HepG2 (cell line): ENCODE data around the gene TMEM151A. TPM values are rescaled to one million over a fixed set of nuclear protein-coding genes. Genes with fewer than 3 reads are reported as not detected.

Experiments
- ADNP ChIP-seq: sonication (generic); formaldehyde crosslinking; IDR thresholded peaks from 2 replicates; pipeline ENCODE4 v1.4.0; 2020; ENCODE audit warnings: missing genetic modification reagents
- ATF1 ChIP-seq: IDR thresholded peaks from 2 replicates; pipeline ENCODE4 v1.6.1; 2016; ENCODE audit warnings: mild to moderate bottlenecking, control low read depth
- ATF5 ChIP-seq: sonication (generic); formaldehyde crosslinking; IDR thresholded peaks from 2 replicates; pipeline ENCODE4 v1.4.0; 2020; ENCODE audit warnings: mild to moderate bottlenecking, low read depth, missing genetic modification reagents
- BRD4 ChIP-seq: sonication (generic); formaldehyde crosslinking; IDR thresholded peaks from 2 replicates; pipeline ENCODE4 v1.4.0; 2020; ENCODE audit warnings: missing genetic modification reagents
- ETV5 ChIP-seq: IDR thresholded peaks from 2 replicates; pipeline ENCODE4 v1.6.1; 2018; ENCODE audit warnings: missing biosample characterization, missing genetic modification reagents, inconsistent platforms, borderline replicate concordance
- GATAD1 ChIP-seq: IDR thresholded peaks from 2 replicates; pipeline ENCODE4 v1.6.1; 2016; ENCODE audit warnings: missing genetic modification reagents, missing compliant biosample characterization
- GFI1 ChIP-seq: sonication (generic); formaldehyde crosslinking; IDR thresholded peaks from 2 replicates; pipeline ENCODE4 v1.5.0; 2020; ENCODE audit warnings: missing genetic modification reagents, mild to moderate bottlenecking, borderline replicate concordance
- MED13 ChIP-seq: sonication (generic); formaldehyde crosslinking; IDR thresholded peaks from 2 replicates; pipeline ENCODE4 v1.5.0; 2020; ENCODE audit warnings: missing genetic modification reagents
- PHF8 ChIP-seq: sonication (generic); formaldehyde crosslinking; IDR thresholded peaks from 2 replicates; pipeline ENCODE4 v1.5.0; 2020; ENCODE audit warnings: missing genetic modification reagents
- PRMT3 ChIP-seq: sonication (generic); formaldehyde crosslinking; IDR thresholded peaks from 2 replicates; pipeline ENCODE4 v1.8.1; 2022; ENCODE audit warnings: low read depth, mild to moderate bottlenecking, moderate library complexity, missing genetic modification reagents, borderline replicate concordance
- PRPF4 ChIP-seq: fragments of 200-400 bp; formaldehyde crosslinking; IDR thresholded peaks from 2 replicates; pipeline ENCODE4 v1.6.1; 2016; ENCODE audit warnings: low read length, low read depth; ENCODE audit not compliant: poor library complexity, severe bottlenecking
- SP5 ChIP-seq: IDR thresholded peaks from 2 replicates; pipeline ENCODE4 v1.6.1; 2016; ENCODE audit warnings: low read depth, borderline replicate concordance
- STAT5B ChIP-seq: sonication (generic); formaldehyde crosslinking; IDR thresholded peaks from 2 replicates; pipeline ENCODE4 v1.4.0; 2020; ENCODE audit warnings: missing genetic modification reagents
- TFDP2 ChIP-seq: sonication (generic); formaldehyde crosslinking; IDR thresholded peaks from 2 replicates; pipeline ENCODE4 v1.4.0; 2020; ENCODE audit warnings: missing genetic modification reagents
- TRIM24 ChIP-seq: sonication (generic); formaldehyde crosslinking; IDR thresholded peaks from 2 replicates; pipeline ENCODE4 v1.8.0; 2022; ENCODE audit warnings: mild to moderate bottlenecking, missing genetic modification reagents
- ZNF10 ChIP-seq: sonication (generic); formaldehyde crosslinking; IDR thresholded peaks from 2 replicates; pipeline ENCODE4 v1.4.0; 2020; ENCODE audit warnings: mild to moderate bottlenecking, low read depth, missing genetic modification reagents, borderline replicate concordance
- ZNF335 ChIP-seq: sonication (generic); formaldehyde crosslinking; IDR thresholded peaks from 2 replicates; pipeline ENCODE4 v1.4.0; 2020; ENCODE audit warnings: missing genetic modification reagents
- ZNF382 ChIP-seq: sonication (generic); formaldehyde crosslinking; IDR thresholded peaks from 2 replicates; pipeline ENCODE4 v1.5.0; 2020; ENCODE audit warnings: missing genetic modification reagents, mild to moderate bottlenecking, borderline replicate concordance
- ZNF598 ChIP-seq: sonication (generic); formaldehyde crosslinking; IDR thresholded peaks from 2 replicates; pipeline ENCODE4 v1.5.1; 2020; ENCODE audit warnings: mild to moderate bottlenecking, missing genetic modification reagents, borderline replicate concordance
- ZNF775 ChIP-seq: sonication (generic); formaldehyde crosslinking; IDR thresholded peaks from 2 replicates; pipeline ENCODE4 v1.4.0; 2020; ENCODE audit warnings: missing genetic modification reagents, mild to moderate bottlenecking, moderate library complexity, borderline replicate concordance
- ZNF777 ChIP-seq: sonication (generic); formaldehyde crosslinking; IDR thresholded peaks from 2 replicates; pipeline ENCODE4 v1.4.0; 2020; ENCODE audit warnings: missing genetic modification reagents
- ZZZ3 ChIP-seq: sonication (generic); formaldehyde crosslinking; IDR thresholded peaks from 2 replicates; pipeline ENCODE4 v1.4.0; 2020; ENCODE audit warnings: missing genetic modification reagents, mild to moderate bottlenecking, borderline replicate concordance
- polyA plus RNA-seq, 8 experiments: library from polyadenylated mRNA; depleted of rRNA in 3 of 8; stranded (reverse) in 7 of 8; unstranded in 1 of 8; fragments of >200 nt; fragmentation: Illumina TruSeq in 4 of 8; extraction: Trizol in 4 of 8; gene quantifications; 2 replicates each; pipeline versions ENCODE4 v1.2.1 to v1.2.3, GENCODE V29; 2011 to 2016; ENCODE audit warnings: low read depth in 4 of 8, missing spikeins in 1 of 8, mixed read lengths in 1 of 8; ENCODE audit not compliant: insufficient read depth in 1 of 8
- total RNA-seq, 5 experiments: library from RNA; depleted of rRNA; stranded (reverse); fragments of >200 nt; fragmentation: Illumina TruSeq; extraction: Trizol; gene quantifications; 2 replicates each; pipeline ENCODE4 v1.2.3, GENCODE V29; 2016; ENCODE audit warnings: low read depth in 1 of 5
- TF ChIP-seq, protein P1 (sequence below): sonication (generic); formaldehyde crosslinking; IDR thresholded peaks from 2 replicates; pipeline ENCODE4 v1.5.0; 2020; ENCODE audit warnings: missing genetic modification reagents, mild to moderate bottlenecking, borderline replicate concordance
- TF ChIP-seq, protein P2 (sequence below): sonication (generic); formaldehyde crosslinking; IDR thresholded peaks from 2 replicates; pipeline ENCODE4 v1.5.0; 2020; ENCODE audit warnings: missing genetic modification reagents, mild to moderate bottlenecking, borderline replicate concordance
- TF ChIP-seq, protein P3 (sequence below): IDR thresholded peaks from 2 replicates; pipeline ENCODE4 v1.6.1; 2016
- TF ChIP-seq, protein P4 (sequence below): sonication (generic); formaldehyde crosslinking; IDR thresholded peaks from 2 replicates; pipeline ENCODE4 v1.4.0; 2020; ENCODE audit warnings: missing genetic modification reagents

The TMEM151A gene
- total and polyA plus RNA-seq, 2 of the 13 experiments (the other 11 are each of a cell fraction or from before 2014, with no cell fraction given): 0.18 to 0.33 TPM

- TF ChIP-seq ZNF598 (CRISPR knock-in tag) (peak; percentile 62; the same call in 1 of the 2 replicates), PRMT3 (CRISPR knock-in tag) (no peak; the same call in 1 of the 2 replicates), ATF5 (CRISPR knock-in tag) (no peak), PHF8 (CRISPR knock-in tag) (peak; percentile 57; the same call in 1 of the 2 replicates), TFDP2 (CRISPR knock-in tag) (no peak), ZNF10 (CRISPR knock-in tag) (no peak), TRIM24 (CRISPR knock-in tag) (no peak), PRPF4 (no peak), ADNP (no peak), ZNF777 (CRISPR knock-in tag) (peak; percentile 78), ATF1 (CRISPR knock-in tag) (no peak), SP5 (CRISPR knock-in tag) (peak; percentile 30; the same call in 1 of the 2 replicates), ZNF775 (CRISPR knock-in tag) (no peak), BRD4 (CRISPR knock-in tag) (0 out of 2 replicates have a peak, but pooled peaks have one; percentile 29), GFI1 (peak; percentile 76), MED13 (CRISPR knock-in tag) (peak; percentile 82), GATAD1 (peak; percentile 50), ZNF382 (CRISPR knock-in tag) (no peak), ZNF335 (CRISPR knock-in tag) (peak; percentile 51; the same call in 1 of the 2 replicates), ETV5 (CRISPR knock-in tag) (peak; percentile 37), STAT5B (CRISPR knock-in tag) (no peak), ZZZ3 (CRISPR knock-in tag) (no peak)
- TF ChIP-seq, protein P1, sequence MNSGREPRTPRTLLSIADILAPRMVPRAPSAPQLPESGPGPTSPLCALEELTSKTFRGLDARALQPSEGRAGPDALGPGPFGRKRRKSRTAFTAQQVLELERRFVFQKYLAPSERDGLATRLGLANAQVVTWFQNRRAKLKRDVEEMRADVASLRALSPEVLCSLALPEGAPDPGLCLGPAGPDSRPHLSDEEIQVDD (CRISPR knock-in tag): no peak
- TF ChIP-seq, protein P2, sequence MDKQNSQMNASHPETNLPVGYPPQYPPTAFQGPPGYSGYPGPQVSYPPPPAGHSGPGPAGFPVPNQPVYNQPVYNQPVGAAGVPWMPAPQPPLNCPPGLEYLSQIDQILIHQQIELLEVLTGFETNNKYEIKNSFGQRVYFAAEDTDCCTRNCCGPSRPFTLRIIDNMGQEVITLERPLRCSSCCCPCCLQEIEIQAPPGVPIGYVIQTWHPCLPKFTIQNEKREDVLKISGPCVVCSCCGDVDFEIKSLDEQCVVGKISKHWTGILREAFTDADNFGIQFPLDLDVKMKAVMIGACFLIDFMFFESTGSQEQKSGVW: no peak
- TF ChIP-seq, protein P3, sequence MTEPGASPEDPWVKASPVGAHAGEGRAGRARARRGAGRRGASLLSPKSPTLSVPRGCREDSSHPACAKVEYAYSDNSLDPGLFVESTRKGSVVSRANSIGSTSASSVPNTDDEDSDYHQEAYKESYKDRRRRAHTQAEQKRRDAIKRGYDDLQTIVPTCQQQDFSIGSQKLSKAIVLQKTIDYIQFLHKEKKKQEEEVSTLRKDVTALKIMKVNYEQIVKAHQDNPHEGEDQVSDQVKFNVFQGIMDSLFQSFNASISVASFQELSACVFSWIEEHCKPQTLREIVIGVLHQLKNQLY (CRISPR knock-in tag): peak; percentile 34; the same call in 1 of the 2 replicates
- TF ChIP-seq, protein P4, sequence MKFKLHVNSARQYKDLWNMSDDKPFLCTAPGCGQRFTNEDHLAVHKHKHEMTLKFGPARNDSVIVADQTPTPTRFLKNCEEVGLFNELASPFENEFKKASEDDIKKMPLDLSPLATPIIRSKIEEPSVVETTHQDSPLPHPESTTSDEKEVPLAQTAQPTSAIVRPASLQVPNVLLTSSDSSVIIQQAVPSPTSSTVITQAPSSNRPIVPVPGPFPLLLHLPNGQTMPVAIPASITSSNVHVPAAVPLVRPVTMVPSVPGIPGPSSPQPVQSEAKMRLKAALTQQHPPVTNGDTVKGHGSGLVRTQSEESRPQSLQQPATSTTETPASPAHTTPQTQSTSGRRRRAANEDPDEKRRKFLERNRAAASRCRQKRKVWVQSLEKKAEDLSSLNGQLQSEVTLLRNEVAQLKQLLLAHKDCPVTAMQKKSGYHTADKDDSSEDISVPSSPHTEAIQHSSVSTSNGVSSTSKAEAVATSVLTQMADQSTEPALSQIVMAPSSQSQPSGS (CRISPR knock-in tag): 0 out of 2 replicates have a peak, but pooled peaks have one; percentile 4
Observed at GRCh38 chr11:66311965-66312548, 20.4 kb downstream of the TMEM151A start (continued).
